BJ (cell line): Measurements from ENCODE around the gene MIB1. TPM values are rescaled to one million over a fixed set of nuclear protein-coding genes. Genes with fewer than 3 reads are reported as not detected.

Experiments used
- CTCF ChIA-PET: fragments of 350-600 bp; formaldehyde crosslinking; extraction: SDS; loops from one replicate; lab custom pipeline; 2021; ENCODE audit warnings: antibody characterized with exemption, inconsistent platforms; lab: Yijun Ruan, JAX
- POLR2A ChIA-PET: fragments of 300-600 bp; sonication (Branson Sonifier 250); formaldehyde crosslinking; extraction: SDS; loops from one replicate; lab custom pipeline; 2021; ENCODE audit warnings: antibody characterized with exemption; lab: Charles Lee
- DNase-seq: peaks from one replicate; pipeline ENCODE4 v3.0.0-alpha.2; 2011; ENCODE audit warnings: low read depth
- H3K27me3 ChIP-seq: 2 replicates; pipeline ENCODE4 v1.6.0; 2011; ENCODE audit warnings: low read length; ENCODE audit not compliant: control insufficient read depth, insufficient read depth
- H3K36me3 ChIP-seq: 2 replicates; pipeline ENCODE4 v1.5.1; 2011; ENCODE audit warnings: low read length; ENCODE audit not compliant: control insufficient read depth, insufficient read depth
- H3K4me3 ChIP-seq: 2 replicates; pipeline ENCODE4 v1.5.1; 2011; ENCODE audit warnings: low read depth, mild to moderate bottlenecking, control low read depth, low read length
- polyA plus RNA-seq: library from polyadenylated mRNA; depleted of rRNA; stranded (reverse); fragments of >200 nt; gene quantifications from 2 replicates; pipeline ENCODE4 v1.2.3, GENCODE V29; 2011
- TF ChIP-seq, protein P1 (sequence below): IDR thresholded peaks from 2 replicates; pipeline ENCODE4 v1.5.1; 2011; ENCODE audit warnings: low read depth, mild to moderate bottlenecking, control low read depth, inconsistent platforms, low read length, moderate library complexity; ENCODE audit not compliant: insufficient read depth

The MIB1 gene
- polyA plus RNA-seq, 1 experiment: 10.0 TPM

DNA sequence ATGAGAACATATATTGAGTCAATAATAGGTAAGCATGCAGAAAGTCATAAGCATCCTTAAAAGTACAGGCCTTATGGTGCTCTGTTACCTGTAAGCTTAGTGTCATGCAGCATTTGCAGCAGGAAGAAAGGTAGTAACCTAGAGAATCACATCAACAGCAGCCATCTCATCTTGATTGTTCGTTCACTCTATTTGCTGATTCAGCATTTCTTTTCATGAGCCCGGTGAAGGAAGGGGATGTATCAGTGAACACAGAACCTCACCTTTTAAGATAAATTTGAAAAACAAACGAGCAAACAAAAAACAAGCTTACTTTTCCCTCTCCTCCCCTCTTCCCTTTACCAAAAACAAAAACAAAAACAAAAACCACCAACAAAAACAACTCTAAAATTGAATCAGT, 89.9 kb downstream of the MIB1 start:
- no peak for DNase-seq
- H3K27me3 ChIP-seq: no peaks in the 10 kb centered on the region
- H3K4me3 ChIP-seq: no peak overlapping the region
- ChIA-PET CTCF (interaction anchor here (1.0 to 2.3 kb wide), 4 partner anchors 9 to 230 kb away, joined by 3 to 17 read pairs (median 4); partner anchors contain the start of gene ESCO1), POLR2A (no interaction called here)
- TF ChIP-seq, protein P1, sequence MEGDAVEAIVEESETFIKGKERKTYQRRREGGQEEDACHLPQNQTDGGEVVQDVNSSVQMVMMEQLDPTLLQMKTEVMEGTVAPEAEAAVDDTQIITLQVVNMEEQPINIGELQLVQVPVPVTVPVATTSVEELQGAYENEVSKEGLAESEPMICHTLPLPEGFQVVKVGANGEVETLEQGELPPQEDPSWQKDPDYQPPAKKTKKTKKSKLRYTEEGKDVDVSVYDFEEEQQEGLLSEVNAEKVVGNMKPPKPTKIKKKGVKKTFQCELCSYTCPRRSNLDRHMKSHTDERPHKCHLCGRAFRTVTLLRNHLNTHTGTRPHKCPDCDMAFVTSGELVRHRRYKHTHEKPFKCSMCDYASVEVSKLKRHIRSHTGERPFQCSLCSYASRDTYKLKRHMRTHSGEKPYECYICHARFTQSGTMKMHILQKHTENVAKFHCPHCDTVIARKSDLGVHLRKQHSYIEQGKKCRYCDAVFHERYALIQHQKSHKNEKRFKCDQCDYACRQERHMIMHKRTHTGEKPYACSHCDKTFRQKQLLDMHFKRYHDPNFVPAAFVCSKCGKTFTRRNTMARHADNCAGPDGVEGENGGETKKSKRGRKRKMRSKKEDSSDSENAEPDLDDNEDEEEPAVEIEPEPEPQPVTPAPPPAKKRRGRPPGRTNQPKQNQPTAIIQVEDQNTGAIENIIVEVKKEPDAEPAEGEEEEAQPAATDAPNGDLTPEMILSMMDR: no peak
- no peaks in the 10 kb centered on the region for H3K36me3 ChIP-seq

DNA sequence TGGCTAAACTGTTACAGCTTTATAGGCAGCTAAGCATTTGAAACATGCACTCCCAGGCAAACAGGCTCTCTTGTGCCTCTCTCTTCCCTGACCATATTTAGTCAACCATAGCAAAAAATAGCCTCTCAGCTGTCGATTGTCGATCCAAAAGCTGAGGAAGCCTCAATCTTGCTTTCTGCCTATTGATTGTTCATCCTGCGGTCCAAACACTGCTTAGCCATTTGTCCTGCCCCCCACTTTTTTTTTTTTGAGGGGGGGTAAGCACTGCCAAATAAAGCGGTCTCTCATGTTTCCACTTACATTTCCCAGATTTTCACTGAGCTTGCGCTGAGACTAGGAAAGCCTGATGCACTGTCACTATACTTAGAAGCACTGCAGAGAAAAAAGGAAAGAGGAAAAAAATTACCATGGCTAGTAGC, 90.8 kb downstream of the MIB1 start:
- no peaks in the 10 kb centered on the region for H3K27me3 ChIP-seq
- H3K4me3 ChIP-seq: no peak overlapping the region
- POLR2A ChIA-PET: no interaction called here
- TF ChIP-seq, protein P1: no peak
- CTCF ChIA-PET: interaction anchor here (0.6 to 2.3 kb wide), 4 partner anchors 8 to 231 kb away, joined by 3 to 17 read pairs (median 4); partner anchors contain the start of gene ESCO1
- H3K36me3 ChIP-seq: no peaks in the 10 kb centered on the region
- no peak for DNase-seq

DNA sequence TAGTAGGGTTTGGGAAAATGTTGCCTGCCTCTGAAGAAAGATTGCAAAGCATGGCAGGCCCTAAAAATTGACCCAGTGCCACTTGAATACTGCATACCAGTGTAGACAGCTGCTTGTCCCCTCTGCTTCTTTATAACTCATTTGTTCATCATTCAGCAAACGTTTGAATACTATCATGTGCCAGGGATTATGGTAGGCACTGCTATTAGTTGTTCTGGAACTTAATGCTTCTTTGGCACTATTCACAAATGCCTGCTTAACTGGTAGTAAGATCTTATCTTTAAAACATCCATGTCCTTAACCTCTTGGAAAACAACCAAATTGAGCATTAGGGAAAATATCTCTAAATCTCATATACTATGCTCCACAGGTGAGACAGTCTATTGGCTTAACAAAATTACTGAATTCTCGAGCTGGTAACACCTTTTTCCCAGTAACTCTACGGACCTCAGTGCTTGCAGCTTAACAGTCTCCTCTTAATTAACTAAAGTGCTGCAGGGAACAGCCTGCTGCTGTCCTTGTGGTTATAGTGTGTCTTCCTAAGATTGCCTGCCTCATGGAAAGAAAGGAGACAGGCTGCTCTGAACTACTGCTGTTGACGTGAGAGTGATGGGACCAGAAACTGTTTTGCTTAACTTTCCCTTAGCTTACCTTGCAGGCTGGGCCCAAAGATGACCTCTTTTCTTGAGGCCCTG, 93.2 kb downstream of the MIB1 start:
- POLR2A ChIA-PET: no interaction called here

DNA sequence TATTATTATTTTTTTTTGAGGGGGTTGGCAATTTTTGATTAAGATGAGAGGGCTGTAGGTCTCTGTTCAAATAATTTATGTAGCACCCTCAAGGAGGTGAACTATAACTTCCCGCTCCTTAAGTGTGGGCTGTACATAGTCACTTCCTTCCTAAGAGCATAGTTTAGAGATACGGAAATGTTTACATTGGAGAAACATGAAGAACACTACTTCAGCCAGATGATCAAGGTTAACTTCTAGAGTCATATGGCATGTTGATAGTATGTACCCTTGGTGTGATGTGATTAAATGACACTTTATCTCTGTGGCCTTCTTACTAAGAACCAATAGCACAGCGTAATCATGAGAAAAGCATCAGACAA, 93.7 kb downstream of the MIB1 start:
- TF ChIP-seq, protein P1: no peak
- H3K36me3 ChIP-seq: no peaks in the 10 kb centered on the region
- ChIA-PET POLR2A (no interaction called here), CTCF (no interaction called here)
- H3K27me3 ChIP-seq: no peaks in the 10 kb centered on the region
- no peak overlapping the region for H3K4me3 ChIP-seq
- no peak for DNase-seq

More for the DNA sequence above, 93.2 kb downstream of the MIB1 start:
- Histone ChIP-seq H3K36me3 (no peaks in the 10 kb centered on the region), H3K27me3 (no peaks in the 10 kb centered on the region), H3K4me3 (no peak overlapping the region)
- no peak for DNase-seq
- TF ChIP-seq, protein P1: no peak
- CTCF ChIA-PET: interaction anchor here (1.5 kb wide), 1 partner anchor 14 kb away, joined by 5 read pairs; no protein-coding TSS in a partner anchor

DNA sequence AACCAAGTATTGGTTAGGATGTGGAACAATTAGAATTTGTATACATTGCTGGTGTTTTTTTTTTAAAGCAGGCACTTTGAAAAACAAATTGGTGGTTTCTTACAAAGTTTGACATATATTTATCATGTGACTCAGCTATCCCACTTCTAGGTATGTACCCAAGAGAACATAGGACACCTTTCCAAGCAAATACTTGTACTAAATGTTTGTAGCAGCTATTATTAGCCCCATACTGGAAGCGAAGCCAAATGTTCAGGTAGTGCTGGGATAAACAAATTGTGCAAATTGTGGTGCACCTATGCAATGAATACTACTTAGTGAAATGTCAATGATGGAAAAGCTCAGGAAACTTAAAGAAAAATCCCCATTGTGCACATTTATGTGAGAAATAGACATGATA, 101.0 kb downstream of the MIB1 start:
- H3K27me3 ChIP-seq: no peaks in the 10 kb centered on the region
- peaks cover 3% of the 10 kb centered on the region for H3K36me3 ChIP-seq
- DNase-seq: no peak
- ChIA-PET CTCF (interaction anchor here (1.4 kb wide), 1 partner anchor 13 kb away, joined by 5 read pairs; no protein-coding TSS in a partner anchor), POLR2A (no interaction called here)
- TF ChIP-seq, protein P1: no peak
- no peak overlapping the region for H3K4me3 ChIP-seq
